NCI-H748 (cell line): ENCODE results near the gene ZBP1.

Experiments
- DNase-seq: peaks from one replicate; lab custom pipeline; 2025; ENCODE audit not compliant: unreplicated experiment; lab: John Stamatoyannopoulos, UW

Gene ZBP1

DNA sequence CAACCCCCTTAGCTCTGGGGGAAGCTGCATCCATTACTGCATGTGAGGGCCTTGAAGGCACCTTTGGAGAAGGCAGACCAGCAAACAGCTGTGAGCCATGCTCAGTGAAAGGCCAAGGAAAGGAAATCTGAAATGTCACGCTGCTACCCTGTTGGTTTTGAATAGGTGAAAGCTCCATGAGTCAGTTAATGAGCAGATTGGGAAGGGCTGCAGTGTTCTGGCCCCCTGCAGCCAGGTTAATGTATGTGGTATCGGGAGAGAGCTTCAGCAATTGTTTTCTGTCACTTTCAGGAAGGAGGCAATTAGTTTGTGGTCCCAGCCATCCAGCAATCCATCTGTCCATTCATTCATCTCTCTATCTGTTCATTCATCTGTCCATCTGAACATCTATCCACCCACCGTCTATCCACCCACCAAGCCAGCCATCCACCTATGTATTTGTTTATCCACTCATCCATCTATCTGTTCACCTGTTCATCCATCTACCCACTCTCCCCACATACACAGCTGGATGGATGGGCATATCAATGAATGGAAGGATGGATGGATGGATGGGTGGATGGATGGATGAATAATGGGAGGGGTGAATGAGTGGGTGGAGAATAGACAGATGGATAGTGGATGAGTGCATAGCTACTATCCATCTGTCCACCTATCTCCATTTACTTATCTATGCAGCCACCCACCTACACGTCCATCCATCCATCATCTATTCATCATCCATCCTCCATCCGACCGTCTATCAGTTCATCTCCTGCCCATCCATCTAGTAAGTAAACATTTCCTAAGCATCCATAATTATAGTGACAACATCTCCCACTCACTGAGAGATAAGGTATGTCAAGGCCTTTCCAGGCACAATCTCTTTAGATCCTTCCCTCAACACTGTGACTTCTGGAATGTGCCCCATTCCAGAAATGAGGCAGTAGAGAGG, 43.3 kb downstream of the ZBP1 start:
- DNase-seq = peak; percentile 73

DNA sequence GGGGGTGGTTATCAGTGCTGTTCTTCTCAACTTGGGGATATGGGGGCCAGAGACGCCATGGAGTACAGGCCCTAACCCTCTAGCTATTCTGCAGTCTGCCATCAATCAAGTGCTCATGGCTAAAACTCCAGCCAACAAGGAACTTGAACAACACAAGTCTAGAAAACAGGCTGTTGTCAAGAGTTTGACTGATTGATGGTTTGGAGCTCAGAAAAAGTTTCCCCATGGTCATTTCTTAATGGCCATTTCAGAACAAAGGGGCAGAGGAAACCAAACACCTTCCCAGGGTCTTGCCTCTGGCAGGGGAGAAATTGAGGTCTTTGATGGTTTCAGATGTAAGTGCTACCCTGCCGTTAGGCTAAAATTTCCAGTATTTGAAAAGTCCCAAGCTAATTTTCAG, 44.2 kb downstream of the ZBP1 start:
- DNase-seq = no peak

DNA sequence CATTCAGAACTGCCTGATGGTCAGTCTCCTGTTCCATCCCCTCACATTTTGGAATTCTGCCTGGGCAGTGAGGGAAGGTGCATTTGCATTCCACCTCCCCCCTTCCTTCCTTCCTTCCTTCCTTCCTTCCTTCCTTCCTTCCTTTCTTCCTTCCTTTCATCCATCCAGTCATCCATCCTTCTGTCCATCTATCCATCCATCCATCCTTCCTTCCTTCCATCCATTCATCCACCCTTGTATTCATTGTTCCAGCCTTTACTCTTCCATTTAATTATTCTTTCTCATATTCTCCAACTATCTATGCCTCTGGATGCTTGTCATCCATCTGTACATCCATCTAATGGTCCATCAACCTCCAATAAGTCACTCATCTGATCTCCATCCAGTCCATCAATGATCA, 45.3 kb downstream of the ZBP1 start:
- no peak for DNase-seq

DNA sequence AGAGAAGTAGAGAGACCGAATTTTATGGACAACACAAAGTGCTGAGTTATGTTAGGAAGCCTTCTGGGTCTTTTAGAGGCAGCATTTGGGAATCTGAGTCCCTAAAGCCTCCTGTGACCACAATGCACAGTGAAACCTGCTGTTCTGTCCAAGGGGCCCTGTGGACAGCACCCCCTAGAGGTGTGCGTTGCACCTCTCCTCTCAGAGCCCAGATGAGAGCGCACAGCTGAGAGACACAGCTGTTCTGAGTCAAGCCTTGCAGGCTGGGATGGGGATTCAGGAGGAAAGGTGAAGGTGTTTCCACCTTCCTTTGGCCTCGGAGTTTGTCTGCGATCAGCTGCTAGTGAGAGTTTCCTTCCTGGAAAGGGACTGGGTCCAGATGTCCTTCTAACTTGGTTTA, 46.3 kb downstream of the ZBP1 start:
- DNase-seq = no peak

DNA sequence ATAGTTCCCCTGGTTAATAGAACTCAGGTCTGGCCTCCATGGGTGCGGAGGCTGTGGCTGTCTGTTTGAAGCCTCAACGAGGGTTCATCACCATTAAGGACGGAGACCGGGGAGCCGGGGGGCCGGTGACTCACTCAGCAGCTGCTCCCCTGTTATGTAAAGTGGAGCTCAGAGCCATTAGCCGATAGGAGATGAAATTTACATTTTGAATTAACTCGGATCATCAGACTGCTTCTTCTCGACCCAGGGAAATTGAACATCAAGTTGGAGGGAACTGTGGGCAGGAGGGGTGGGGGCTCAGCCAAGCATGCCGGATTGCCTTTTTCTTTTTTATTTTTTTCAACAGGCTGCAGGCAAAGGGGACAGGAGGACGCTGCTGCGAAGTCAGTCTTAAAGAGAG, 47.0 kb downstream of the ZBP1 start:
- DNase-seq = no peak

DNA sequence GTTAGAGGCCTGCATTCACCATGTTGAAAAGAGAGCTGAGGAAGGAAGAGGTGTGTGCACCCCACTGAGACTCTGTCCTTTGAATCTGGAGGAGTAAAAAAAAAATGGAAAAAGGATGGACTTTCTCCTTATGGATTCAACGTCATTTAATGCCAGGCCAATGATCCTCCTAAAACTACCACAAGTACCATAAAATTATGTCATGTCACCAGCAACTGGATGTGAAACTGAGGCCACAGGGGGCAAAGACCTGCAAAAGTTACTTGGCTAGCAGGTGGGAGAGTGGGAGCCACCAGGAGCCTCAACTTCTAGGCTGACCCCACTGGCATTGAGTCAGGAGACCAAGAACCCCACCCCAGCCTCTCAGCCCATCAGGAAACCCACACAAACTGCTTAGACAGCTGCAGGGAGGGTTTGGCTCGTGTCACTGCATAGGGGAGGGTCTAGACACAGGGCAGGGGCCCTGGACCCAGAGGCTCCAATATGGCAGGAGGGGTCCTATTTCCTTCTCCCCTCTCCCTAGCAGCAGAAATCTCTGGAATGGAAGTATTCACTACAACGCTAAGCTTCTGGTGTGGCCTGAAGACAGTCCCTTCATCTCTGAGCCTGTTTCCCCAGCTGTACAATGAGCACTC, 48.3 kb downstream of the ZBP1 start:
- DNase-seq = no peak

DNA sequence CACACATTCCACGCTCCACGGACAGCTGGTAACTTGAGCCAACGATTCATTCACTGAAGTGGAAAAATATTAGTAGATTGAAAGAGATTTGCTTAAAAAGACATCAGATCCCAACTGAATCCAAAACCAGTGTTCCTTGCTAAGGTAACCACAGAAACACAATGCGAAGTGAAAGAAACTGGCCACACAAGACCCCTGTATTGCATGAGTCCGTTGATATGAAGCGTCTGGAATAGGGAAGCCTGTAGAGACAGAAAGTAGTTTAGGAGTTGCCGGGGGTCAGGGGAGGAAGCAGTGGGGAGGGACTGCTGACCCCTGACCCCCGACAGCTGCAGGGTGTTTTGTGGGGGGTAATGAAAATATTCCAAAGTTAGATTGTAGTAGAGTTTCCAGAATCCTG, 49.3 kb downstream of the ZBP1 start:
- peak; percentile 74 for DNase-seq

DNA sequence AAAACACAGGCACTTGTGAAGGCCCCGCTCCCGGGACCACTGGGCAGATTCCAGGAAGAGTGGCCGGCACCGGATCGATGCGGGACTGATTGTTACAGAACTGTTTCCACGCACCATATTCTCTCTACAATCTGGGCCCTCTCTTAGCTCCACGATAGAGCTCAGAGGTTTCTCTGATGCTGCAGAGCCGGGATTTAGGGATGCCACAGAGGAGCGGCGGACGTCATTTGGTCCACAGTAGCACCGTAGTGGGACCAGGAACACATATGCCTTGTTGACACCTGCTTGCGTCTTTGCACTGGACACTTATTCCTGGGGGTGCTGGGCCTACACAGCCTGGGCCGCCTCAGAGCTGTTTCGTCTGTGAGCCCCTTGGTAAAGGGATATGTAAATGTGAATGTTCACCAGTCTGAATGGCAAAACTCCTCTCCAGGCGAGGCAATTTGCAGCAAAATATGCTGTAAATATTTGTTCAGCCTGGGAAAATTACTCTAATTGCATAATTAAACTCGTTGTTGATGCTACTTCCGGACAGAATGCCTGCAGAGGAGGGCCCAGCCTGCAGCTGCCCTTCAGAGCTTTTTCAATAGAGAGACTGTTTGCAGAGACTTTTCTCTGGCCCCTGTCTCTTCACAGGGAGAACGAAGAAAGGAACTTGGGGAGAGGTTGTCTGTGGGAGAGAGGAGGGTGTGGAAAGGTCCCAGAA, 49.9 kb downstream of the ZBP1 start:
- DNase-seq = peak; percentile 97

DNA sequence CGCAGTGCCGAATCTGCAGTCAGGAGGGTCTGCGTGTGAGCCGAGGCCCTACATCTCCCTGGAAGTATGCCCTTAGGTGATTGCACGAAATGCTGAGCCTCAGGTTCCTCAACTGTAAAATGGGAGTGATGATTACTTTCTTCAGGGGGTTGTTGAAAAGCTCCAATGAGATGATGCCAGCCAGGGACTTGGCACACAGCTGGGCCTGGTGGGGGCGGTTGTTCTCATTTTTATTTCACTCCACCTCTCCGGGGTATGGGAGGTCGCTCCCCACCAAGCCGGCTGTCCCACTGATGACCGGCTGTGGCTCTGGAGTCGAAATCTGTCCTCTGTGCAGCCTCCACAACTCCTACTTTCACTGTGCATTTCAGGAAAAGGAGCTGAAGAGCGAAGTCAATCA, 51.3 kb downstream of the ZBP1 start:
- DNase-seq = no peak

DNA sequence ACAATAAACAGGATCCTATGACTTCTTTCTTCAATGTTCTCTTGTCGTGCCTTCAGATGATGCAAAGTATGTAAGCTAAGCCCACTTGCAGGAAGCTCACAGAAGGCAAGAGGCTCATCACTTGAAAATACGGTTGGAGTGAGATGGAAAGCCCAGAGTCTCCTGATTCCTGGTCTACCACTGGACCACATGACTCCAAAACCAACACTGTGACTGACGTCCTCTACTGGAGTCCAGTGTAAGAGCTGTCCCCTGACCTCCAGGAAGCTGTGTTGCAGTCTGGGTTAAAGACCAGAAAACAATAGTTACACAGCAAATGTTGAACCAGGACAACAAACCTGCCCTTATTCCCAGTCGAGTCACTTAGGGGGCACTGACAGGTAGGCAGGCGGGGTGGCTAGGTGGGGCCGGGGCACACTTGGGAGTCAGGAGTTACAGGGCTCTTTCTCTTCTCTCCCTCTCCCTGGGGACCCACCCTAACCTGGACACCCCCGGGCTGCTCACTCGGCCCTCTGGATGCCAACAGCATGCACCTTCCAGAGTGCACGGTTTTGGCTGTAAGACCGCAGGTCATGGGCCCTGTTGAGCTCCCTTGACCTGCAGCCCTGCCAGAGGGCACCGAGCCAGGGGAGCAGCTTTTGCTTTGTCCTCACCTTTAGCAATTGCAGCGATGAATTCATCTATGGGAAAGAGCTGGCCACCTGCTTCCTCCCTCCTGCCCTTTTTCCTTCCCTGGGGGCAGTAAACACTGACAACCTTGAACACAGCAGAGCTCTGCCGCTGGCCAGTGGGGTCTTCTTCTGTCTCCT, 51.9 kb downstream of the ZBP1 start:
- peak; percentile 54 for DNase-seq

DNA sequence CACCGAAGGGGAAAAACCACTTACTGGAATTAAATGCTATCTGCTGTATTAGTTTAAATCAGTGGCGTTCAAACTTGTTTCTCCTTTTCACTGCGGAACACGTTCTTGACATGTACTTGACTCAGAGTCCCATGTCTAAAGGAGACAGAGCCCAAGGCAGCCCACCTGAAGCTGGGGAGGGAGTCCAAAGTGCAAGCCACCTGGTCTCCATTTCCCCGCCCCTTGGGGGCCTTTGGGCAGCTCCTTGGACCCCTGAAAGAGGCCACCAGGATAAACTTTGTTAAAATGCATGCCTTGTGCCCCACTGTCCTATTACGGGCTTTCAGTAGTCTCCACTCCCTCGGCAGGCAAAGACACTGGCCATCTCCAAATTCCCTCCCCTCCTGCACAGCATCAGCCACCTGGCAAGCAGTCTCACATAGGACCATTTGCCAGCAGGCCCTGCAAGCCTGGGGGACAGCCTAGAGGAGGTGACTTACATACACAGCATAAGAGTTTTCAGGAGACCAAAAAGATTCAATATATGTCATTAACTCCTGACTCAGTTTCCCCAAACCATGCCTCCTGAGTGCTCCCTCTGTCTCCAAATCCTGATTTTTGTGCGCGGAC, 52.7 kb downstream of the ZBP1 start:
- no peak for DNase-seq

DNA sequence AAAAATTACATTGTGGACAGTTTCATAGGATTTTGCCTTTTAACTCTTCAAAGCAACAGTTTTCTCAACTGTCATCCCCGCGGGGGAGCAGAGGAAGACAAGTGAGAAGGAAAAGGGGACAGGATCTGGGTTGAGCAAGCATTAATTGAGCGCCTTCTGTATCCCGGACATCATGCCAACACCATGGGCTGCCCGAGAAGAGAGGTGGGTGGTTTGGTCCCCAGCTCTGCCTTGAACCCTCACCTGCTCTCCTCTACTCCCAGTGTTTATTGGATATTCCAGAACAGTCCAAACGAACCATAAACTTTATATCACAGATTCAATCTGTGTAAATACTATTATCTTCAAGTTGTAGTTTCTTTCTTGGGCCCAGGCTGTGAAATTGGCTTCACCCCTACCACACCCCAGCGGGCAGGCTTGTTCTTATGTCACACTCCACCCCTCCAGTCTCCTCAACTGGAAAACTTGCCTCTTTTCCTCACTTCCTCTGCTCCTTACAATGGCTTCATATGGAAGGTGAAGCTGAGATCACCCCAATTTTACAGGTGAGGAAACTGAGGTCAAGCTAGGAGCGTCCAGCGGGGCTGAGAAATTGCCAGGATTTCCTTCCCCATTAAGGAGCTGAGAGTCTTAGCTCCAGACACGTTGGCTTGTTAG, 53.3 kb downstream of the ZBP1 start:
- no peak for DNase-seq

DNA sequence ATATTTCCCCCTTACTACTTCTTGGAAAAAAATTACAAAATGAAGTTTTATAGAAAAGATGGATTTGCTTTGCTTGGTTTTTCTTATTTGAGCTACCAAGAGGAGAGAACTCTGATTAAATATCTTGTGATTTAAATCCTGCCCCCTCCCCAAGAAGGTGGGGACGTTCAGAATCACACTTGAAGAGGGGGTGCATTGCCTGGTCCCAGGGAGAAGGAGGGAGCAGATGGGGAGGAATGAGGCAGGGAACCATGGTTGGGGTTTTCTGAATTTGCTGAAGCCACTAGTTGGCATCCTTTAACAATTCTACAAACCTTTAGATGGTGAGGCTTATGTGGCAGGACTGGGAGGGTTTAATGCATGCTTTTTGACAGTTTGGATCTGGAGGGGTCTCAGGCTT, 53.8 kb downstream of the ZBP1 start:
- no peak for DNase-seq

DNA sequence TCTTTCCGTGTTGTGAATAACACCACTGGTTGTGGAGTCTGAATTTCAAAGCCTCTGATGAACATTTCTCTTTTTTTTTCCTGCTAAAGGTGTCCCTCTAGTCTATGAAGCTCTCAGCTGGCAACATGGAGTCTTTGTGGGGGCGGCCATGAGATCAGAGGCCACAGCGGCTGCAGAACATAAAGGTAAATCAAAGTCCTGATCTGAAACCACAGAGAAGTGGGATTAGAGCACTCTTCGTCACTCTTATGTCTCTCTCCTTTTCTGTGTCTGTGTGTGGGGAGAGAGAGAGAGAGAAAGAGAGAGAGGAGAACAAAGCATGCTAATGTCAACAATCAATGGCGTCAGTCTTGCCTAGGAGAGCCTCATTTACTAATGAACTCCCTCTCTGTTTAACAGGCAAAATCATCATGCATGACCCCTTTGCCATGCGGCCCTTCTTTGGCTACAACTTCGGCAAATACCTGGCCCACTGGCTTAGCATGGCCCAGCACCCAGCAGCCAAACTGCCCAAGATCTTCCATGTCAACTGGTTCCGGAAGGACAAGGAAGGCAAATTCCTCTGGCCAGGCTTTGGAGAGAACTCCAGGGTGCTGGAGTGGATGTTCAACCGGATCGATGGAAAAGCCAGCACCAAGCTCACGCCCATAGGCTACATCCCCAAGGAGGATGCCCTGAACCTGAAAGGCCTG, 55.1 kb downstream of the ZBP1 start:
- no peak for DNase-seq

DNA sequence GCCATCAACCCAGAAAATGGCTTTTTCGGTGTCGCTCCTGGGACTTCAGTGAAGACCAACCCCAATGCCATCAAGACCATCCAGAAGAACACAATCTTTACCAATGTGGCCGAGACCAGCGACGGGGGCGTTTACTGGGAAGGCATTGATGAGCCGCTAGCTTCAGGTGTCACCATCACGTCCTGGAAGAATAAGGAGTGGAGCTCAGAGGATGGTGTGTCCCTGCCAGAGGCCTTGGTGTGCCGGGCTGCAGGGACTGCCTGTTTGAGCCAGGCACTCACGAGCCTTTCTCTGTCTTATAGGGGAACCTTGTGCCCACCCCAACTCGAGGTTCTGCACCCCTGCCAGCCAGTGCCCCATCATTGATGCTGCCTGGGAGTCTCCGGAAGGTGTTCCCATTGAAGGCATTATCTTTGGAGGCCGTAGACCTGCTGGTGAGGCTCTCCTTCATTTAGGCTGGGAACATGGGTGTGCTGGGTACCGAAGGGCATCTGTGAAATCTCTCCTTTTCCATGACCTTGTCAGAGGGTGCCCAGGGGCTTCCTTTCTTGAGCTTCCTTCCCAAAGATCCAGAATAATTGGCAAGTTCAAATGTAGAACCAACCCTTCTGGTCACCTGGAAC, 55.9 kb downstream of the ZBP1 start:
- DNase-seq = no peak

DNA sequence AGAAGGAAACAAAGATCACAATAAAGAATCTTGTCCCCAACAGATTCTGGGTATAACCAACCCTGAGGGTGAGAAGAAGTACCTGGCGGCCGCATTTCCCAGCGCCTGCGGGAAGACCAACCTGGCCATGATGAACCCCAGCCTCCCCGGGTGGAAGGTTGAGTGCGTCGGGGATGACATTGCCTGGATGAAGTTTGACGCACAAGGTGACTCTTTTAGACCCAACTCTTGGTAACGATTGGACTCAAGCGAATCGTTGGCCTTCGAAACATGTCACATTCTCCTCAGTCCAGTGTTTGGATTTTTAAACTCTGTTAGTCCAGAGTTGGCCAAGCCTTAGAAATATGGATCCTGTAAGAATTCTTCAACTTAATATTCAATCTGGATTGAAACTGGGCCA, 56.7 kb downstream of the ZBP1 start:
- no peak for DNase-seq

DNA sequence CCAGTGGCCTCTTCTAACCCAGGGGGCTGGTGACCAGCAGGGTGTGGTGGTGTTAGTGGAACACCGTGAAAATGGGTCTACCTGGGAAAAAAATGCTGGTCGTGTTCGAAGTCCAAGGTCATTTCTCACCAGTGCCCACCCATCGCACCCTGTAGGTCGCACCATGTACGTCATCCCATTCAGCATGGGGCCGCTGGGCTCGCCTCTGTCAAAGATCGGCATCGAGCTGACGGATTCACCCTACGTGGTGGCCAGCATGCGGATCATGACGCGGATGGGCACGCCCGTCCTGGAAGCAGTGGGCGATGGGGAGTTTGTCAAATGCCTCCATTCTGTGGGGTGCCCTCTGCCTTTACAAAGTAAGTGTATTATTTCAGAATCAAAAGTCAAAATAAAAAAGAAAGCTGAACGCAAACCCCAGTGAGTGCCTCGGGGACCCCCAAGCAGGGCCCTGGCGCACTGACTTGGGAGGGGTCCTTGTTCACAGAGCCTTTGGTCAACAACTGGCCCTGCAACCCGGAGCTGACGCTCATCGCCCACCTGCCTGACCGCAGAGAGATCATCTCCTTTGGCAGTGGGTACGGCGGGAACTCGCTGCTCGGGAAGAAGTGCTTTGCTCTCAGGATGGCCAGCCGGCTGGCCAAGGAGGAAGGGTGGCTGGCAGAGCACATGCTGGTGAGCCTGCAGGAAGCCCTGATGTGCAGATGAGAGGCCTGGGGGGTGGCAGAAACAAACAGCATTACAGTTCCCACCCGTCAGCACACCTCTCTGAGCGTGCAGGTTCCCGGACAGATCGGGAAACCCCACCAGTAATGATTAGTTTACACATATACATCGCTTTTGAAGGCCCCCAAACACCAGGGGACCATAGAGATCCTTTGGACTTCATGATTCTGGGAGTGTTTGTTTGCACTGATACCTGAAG, 57.4 kb downstream of the ZBP1 start:
- DNase-seq = no peak
